ENCODE data around the gene CPED1. TPM values are rescaled to one million over a fixed set of nuclear protein-coding genes. Genes with fewer than 3 reads are reported as not detected.
"Not testable (repeated sequence)": the region's sequence is repeated elsewhere in the genome, so short reads cannot be mapped to it uniquely, and the experiment has no call there.

The CPED1 gene
- total and polyA plus RNA-seq, 11 donors = 3.6 to 51.2 (median 24.8) TPM

DNA sequence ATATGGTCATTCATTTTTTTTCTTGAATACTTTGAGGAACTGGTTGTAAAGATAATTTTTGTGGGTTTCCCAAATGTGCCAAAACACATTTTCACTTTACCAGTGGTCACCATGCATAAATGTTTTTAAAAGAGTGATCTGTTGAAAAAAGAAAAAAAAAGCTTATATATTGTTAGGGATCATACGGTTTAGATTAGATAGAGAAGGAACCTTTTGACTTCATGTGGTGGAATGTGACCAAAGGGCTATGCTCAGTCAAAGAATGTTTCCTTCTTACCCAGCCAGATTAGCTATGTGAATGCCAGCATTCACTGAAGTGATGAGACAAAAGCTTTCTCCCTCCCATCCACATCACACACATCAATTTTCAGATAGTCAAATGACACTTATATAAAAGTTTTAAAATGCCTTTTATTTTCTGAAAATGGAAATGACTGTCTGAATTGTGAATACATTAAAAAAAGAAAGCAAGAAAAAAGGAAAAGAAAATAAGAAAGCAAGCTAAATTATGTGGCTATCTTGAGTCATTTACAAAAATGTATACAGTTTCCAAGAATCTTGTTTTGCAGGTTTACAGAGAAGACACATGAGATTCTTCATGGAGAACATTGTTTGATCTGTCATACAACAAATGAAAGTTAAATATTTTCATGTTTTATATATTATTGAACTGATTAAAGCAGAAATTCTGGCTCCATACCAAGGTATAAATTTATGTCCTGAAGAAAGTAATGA, 8.6 kb upstream of the CPED1 start:
- no peak for TF ChIP-seq POLR2A (IDR thresholded peaks at IDR 0.05)
- TF ChIP-seq, protein P1, sequence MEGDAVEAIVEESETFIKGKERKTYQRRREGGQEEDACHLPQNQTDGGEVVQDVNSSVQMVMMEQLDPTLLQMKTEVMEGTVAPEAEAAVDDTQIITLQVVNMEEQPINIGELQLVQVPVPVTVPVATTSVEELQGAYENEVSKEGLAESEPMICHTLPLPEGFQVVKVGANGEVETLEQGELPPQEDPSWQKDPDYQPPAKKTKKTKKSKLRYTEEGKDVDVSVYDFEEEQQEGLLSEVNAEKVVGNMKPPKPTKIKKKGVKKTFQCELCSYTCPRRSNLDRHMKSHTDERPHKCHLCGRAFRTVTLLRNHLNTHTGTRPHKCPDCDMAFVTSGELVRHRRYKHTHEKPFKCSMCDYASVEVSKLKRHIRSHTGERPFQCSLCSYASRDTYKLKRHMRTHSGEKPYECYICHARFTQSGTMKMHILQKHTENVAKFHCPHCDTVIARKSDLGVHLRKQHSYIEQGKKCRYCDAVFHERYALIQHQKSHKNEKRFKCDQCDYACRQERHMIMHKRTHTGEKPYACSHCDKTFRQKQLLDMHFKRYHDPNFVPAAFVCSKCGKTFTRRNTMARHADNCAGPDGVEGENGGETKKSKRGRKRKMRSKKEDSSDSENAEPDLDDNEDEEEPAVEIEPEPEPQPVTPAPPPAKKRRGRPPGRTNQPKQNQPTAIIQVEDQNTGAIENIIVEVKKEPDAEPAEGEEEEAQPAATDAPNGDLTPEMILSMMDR (IDR thresholded peaks at IDR 0.05) = no peak
- WGBS, 4 donors = 7 to 16% (median 13%) methylated on average over 1 of the region's 1 CpG
- H3K27ac ChIP-seq = no peak overlapping the region
- H3K36me3 ChIP-seq = peaks cover 0 to 29% (median 24%) of the 10 kb centered on the region in 9 donors
- no peak overlapping the region for H3K4me3 ChIP-seq
- no peak for DNase-seq
- H3K9me3 ChIP-seq = no peaks in the 10 kb centered on the region
- ATAC-seq = no peak
- intact Hi-C loops (cut with DNase I) = no loop called here
- H3K27me3 ChIP-seq = no peaks in the 10 kb centered on the region
- peaks cover 0 to 3% (median 0%) of the 10 kb centered on the region in 12 donors for H3K4me1 ChIP-seq

DNA sequence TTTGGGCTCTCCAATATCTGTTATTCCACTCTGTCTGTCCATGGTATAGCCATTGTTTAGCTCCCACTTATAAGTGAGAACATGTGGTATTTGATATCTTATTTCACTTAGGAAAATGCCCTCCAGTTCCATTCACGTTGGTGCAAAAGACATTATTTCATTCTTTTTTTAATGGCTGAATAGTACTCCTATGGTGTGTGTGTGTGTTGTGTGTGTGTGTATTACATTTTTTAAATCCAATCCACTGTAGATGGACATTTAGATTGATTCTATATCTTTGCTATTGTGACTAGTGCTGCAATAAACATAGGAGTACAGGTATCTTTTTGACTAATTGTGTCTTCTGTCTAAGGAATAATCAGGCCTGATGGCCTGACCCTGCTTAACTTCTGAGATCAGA, 7.4 kb upstream of the CPED1 start:
- H3K4me1 ChIP-seq = peaks cover 0 to 6% (median 0%) of the 10 kb centered on the region in 12 donors
- ATAC-seq = no peak
- 68 to 84% (median 78%) methylated on average over 1 of the region's 1 CpG for WGBS, 4 donors

DNA sequence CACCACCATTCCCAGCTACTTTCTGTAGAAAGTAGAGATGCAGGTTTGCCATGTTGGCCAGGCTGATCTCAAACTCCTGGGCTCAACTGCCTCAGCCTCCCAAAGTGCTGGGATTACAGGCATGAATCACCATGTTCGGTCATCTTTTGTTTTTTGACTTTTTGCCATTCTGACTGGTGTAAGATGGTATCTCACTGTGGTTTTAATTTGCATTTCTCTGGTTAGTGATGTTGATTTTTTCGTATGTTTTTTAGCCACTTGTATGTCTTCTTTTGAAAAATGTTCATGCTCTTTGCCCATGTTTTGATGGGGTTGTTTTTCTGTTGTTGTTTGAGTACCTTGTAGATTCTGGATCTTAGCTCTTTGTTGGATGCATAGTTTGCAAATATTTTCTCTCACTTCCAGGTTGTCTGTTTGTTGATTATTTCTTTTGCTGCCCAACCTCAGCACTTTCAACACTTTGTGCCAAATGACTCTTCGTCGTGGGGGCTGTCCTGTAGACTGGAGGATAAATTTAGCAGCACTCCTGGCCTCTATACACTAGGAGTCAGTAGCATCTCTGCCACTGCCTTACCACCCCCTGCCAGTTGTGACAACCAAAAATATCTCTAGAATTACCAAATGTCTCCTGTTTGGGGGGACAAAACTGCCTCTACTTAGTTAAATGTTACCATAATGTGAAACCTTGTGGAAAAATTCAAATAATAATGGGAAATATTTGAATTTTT, 6.5 kb upstream of the CPED1 start:
- ATAC-seq (no peak), DNase-seq (no peak)
- no peaks in the 10 kb centered on the region for H3K27me3 ChIP-seq
- H3K9me3 ChIP-seq = no peaks in the 10 kb centered on the region
- peaks cover 0 to 8% (median 3%) of the 10 kb centered on the region in 9 donors for H3K36me3 ChIP-seq
- 61 to 73% (median 70%) methylated on average over 4 of the region's 4 CpGs for WGBS, 4 donors
- H3K4me3 ChIP-seq = no peak overlapping the region
- H3K4me1 ChIP-seq = peaks cover 0 to 6% (median 0%) of the 10 kb centered on the region in 12 donors
- TF ChIP-seq POLR2A (IDR thresholded peaks at IDR 0.05) = no peak
- TF ChIP-seq, protein P1 (IDR thresholded peaks at IDR 0.05) = no peak
- no peak overlapping the region for H3K27ac ChIP-seq
- intact Hi-C loops (cut with DNase I) = loop anchor here in 1 of 10 donors (2.0 kb wide), 1 partner anchor 129 kb away; no protein-coding TSS in a partner anchor

More for the DNA sequence above, 7.4 kb upstream of the CPED1 start:
- TF ChIP-seq POLR2A (IDR thresholded peaks at IDR 0.05) = no peak
- TF ChIP-seq, protein P1 (IDR thresholded peaks at IDR 0.05) = no peak
- DNase-seq = no peak
- intact Hi-C loops (cut with DNase I) = no loop called here
- Histone ChIP-seq H3K36me3 (peaks cover 0 to 17% (median 12%) of the 10 kb centered on the region in 9 donors), H3K9me3 (no peaks in the 10 kb centered on the region), H3K27ac (no peak overlapping the region), H3K4me3 (no peak overlapping the region), H3K27me3 (no peaks in the 10 kb centered on the region)

DNA sequence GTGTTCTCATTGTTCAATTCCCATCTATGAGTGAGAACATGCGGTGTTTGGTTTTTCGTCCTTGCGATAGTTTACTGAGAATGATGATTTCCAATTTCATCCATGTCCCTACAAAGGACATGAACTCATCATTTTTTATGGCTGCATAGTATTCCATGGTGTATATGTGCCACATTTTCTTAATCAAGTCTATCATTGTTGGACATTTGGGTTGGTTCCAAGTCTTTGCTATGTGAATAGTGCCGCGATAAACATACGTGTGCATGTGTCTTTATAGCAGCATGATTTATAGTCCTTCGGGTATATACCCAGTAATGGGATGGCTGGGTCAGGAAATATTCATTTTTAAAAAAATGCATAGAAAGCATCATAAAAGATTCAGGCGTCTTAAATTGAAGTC, 4.9 kb upstream of the CPED1 start:
- 95 to 97% (median 96%) methylated on average over 5 of the region's 8 CpGs for WGBS, 4 donors
- not testable (repeated sequence) for H3K27ac ChIP-seq, H3K27me3 ChIP-seq, ATAC-seq, H3K36me3 ChIP-seq, H3K4me3 ChIP-seq, H3K9me3 ChIP-seq, DNase-seq
- H3K4me1 ChIP-seq = peaks cover 0 to 11% (median under 1%) of the 10 kb centered on the region in 12 donors
- intact Hi-C loops (cut with DNase I) = loop anchor here in 1 of 10 donors (2.0 kb wide), 1 partner anchor 127 kb away; no protein-coding TSS in a partner anchor
